Tibial artery (tissue), 4 donors: ENCODE results near the gene NCKAP5.

Experiments used
- DNase-seq, 2 donors: peaks; one replicate each; pipeline ENCODE4 v3.0.0-alpha.2; 2019
- H3K27ac ChIP-seq, 2 donors: fragments of 200-600 bp; sonication (generic) in 1 of 2; 1 replicate in 1 of 2; 2 replicates in 1 of 2; pipeline ENCODE4 v1.5.1; 2018 to 2019; ENCODE audit warnings: mild to moderate bottlenecking in 1 of 2
- H3K27me3 ChIP-seq, 2 donors: fragments of 200-600 bp; sonication (generic) in 1 of 2; one replicate each; pipeline versions ENCODE4 v1.5.1 to v1.6.0; 2016 to 2019
- H3K36me3 ChIP-seq, 3 donors: fragments of 200-600 bp; sonication (generic) in 2 of 3; one replicate each; pipeline ENCODE4 v1.5.1; 2016 to 2019; ENCODE audit warnings: mild to moderate bottlenecking in 2 of 3
- H3K4me1 ChIP-seq, 4 donors: fragments of 200-600 bp; sonication (generic) in 2 of 4; 1 replicate in 3 of 4; 2 replicates in 1 of 4; pipeline ENCODE4 v1.5.1; 2016 to 2019
- H3K4me3 ChIP-seq, 2 donors: fragments of 200-600 bp; sonication (generic) in 1 of 2; 1 replicate in 1 of 2; 2 replicates in 1 of 2; pipeline ENCODE4 v1.5.1; 2018 to 2019; ENCODE audit warnings: mild to moderate bottlenecking in 2 of 2
- H3K9me3 ChIP-seq, 3 donors: fragments of 200-600 bp; sonication (generic) in 1 of 3; one replicate each; pipeline ENCODE4 v1.5.1; 2016 to 2019
- CTCF ChIP-seq, 2 experiments: fragments of 200-600 bp in 1 of 2; fragments of 450-650 bp in 1 of 2; IDR thresholded peaks; one replicate each; pipeline ENCODE4 v1.5.1; 2017 to 2019; ENCODE audit warnings: antibody characterized with exemption in 2 of 2, mild to moderate bottlenecking in 1 of 2, moderate library complexity in 1 of 2
- intact Hi-C: fragments of 100-400 bp; cut with DNase I; formaldehyde crosslinking; loops from one replicate; pipeline ENCODE4 v1.15.0; 2023; ENCODE audit warnings: low total_unique reads

Gene NCKAP5

DNA sequence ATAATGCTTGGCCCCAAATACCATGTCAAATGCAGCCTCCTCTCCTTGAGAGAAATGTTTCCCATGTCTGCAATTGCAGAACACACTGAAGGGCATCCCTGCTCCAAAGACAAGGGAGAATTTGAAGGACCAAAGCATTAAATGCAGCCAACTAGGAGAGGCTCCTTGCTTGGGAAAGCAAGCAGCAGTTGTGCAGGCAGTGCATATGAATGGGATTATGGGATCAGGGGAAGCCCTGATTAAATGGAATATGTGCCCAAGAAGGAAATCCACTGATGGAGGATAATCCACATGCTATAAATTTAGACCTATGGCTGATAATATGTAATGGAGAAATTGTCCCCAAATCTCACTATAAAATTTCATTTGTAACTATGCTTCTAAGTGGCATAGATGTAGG, 116.1 kb downstream of the NCKAP5 start:
- H3K27me3 ChIP-seq, result no peaks in the 10 kb centered on the region
- no peaks in the 10 kb centered on the region for H3K9me3 ChIP-seq
- H3K4me1 ChIP-seq, result no peaks in the 10 kb centered on the region
- no peaks in the 10 kb centered on the region for H3K36me3 ChIP-seq
- TF ChIP-seq CTCF (IDR thresholded peaks at IDR 0.05), result no peak
- no peak overlapping the region for H3K4me3 ChIP-seq
- intact Hi-C loops, result no loop called here
- no peak overlapping the region for H3K27ac ChIP-seq
- DNase-seq, result no peak

DNA sequence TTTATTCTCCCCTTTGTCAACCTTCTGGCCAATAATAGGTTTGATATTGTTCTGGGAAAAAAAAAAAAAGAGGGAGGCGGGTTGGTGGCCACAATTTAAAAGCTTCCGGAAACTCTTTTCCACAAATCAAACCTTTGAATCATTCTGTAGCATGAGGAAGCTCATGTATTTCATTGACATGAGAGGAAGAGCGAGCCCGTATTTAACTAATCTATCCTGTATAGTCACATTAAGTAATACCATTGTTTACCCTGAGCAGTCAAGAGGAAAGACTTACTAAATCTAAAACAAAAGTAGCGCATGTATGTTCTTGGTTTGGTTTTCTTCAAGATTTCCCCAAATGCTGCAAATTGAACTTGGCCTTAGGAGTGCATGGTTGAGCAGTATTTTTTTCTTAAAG, 120.1 kb downstream of the NCKAP5 start:
- Histone ChIP-seq H3K9me3 (no peaks in the 10 kb centered on the region), H3K4me3 (no peak overlapping the region), H3K36me3 (no peaks in the 10 kb centered on the region), H3K27ac (no peak overlapping the region), H3K4me1 (no peaks in the 10 kb centered on the region), H3K27me3 (no peaks in the 10 kb centered on the region)
- DNase-seq, result no peak
- intact Hi-C loops, result no loop called here
- TF ChIP-seq CTCF (IDR thresholded peaks at IDR 0.05), result no peak

- Histone ChIP-seq H3K27me3 (no peaks in the 10 kb centered on the region), H3K36me3 (no peaks in the 10 kb centered on the region), H3K4me3 (no peak overlapping the region), H3K9me3 (no peaks in the 10 kb centered on the region), H3K4me1 (no peaks in the 10 kb centered on the region), H3K27ac (no peak overlapping the region)
- intact Hi-C loops, result no loop called here
- no peak for DNase-seq
- TF ChIP-seq CTCF (IDR thresholded peaks at IDR 0.05), result no peak
These were observed 121.0 kb downstream of the NCKAP5 start for GRCh38 chr2:133447303-133447702.

GRCh38 chr2:133444465-133444864, 123.8 kb downstream of the NCKAP5 start:
- no peaks in the 10 kb centered on the region for H3K9me3 ChIP-seq
- H3K27ac ChIP-seq, result no peak overlapping the region
- no peaks in the 10 kb centered on the region for H3K27me3 ChIP-seq
- no peaks in the 10 kb centered on the region for H3K4me1 ChIP-seq
- intact Hi-C loops, result no loop called here
- no peaks in the 10 kb centered on the region for H3K36me3 ChIP-seq
- no peak overlapping the region for H3K4me3 ChIP-seq
- DNase-seq, result no peak
- TF ChIP-seq CTCF (IDR thresholded peaks at IDR 0.05), result no peak

DNA sequence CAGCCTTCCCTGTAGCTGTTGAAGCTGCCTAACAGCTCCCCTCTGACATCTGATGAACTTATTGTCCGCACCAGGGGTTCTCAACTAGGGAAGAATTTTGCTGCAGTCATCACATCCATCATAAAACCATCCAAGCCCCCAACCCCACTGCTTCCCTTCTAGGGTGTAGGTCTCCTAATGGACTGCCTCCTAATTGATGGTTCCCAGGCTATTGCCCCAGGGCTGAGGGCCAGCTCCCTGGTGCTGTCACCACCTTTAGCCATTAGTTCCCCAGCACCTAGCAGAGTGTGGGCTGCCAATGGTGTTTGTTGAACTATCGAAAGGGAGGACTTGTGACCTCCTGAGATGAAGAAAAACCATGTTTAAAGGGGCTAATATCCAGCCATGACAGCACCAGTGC, 125.9 kb downstream of the NCKAP5 start:
- no peaks in the 10 kb centered on the region for H3K4me1 ChIP-seq
- H3K36me3 ChIP-seq, result no peaks in the 10 kb centered on the region
- TF ChIP-seq CTCF (IDR thresholded peaks at IDR 0.05), result no peak
- no peak for DNase-seq
- H3K27me3 ChIP-seq, result no peaks in the 10 kb centered on the region
- no peak overlapping the region for H3K27ac ChIP-seq
- H3K4me3 ChIP-seq, result no peak overlapping the region
- no peaks in the 10 kb centered on the region for H3K9me3 ChIP-seq
- intact Hi-C loops, result no loop called here

GRCh38 chr2:133439565-133439920, 128.7 kb downstream of the NCKAP5 start:
- intact Hi-C loops, result no loop called here
- Histone ChIP-seq H3K27ac (no peak overlapping the region), H3K9me3 (no peaks in the 10 kb centered on the region), H3K4me3 (no peak overlapping the region), H3K27me3 (no peaks in the 10 kb centered on the region), H3K4me1 (no peaks in the 10 kb centered on the region), H3K36me3 (no peaks in the 10 kb centered on the region)
- TF ChIP-seq CTCF (IDR thresholded peaks at IDR 0.05), result no peak
- DNase-seq, result no peak
